ENCODE results near the gene ABL1. TPM values are rescaled to one million over a fixed set of nuclear protein-coding genes. Genes with fewer than 3 reads are reported as not detected.
A peak's percentile ranks its signal among the peaks of the same experiment; 100 is the strongest.

ABL1 gene
- total RNA-seq, 4 donors from 2014 or later = 31.3 to 40.4 (median 34.8) TPM

GRCh38 chr9:130829762-130830161 lies 5.3 kb upstream of the ABL1 start:
- Histone ChIP-seq H3K4me3 (no peak overlapping the region), H3K4me1 (peaks cover 33% of the 10 kb centered on the region)
- WGBS = 70% methylated on average over 1 of the region's 1 CpG

GRCh38 chr9:130830231-130830760 lies 4.8 kb upstream of the ABL1 start:
- DNase-seq (ENCODE audit: low spot score in 2 of 2) = no peak

More at GRCh38 chr9:130829762-130830161, 5.3 kb upstream of the ABL1 start:
- H3K9me3 ChIP-seq = no peaks in the 10 kb centered on the region
- TF ChIP-seq POLR2A (IDR thresholded peaks at IDR 0.05) = no peak
- TF ChIP-seq EP300 (IDR thresholded peaks at IDR 0.05) = no peak
- TF ChIP-seq POLR2AphosphoS5 (IDR thresholded peaks at IDR 0.05) = no peak
- TF ChIP-seq CTCF (IDR thresholded peaks at IDR 0.05) = no peak
- H3K27me3 ChIP-seq = no peaks in the 10 kb centered on the region
- no peaks in the 10 kb centered on the region for H3K36me3 ChIP-seq
- no peak overlapping the region for H3K27ac ChIP-seq
- no peak for DNase-seq (ENCODE audit: low spot score in 2 of 2)

GRCh38 chr9:130831077-130831476 lies 4.0 kb upstream of the ABL1 start:
- no peak overlapping the region for H3K4me3 ChIP-seq
- no peak for DNase-seq (ENCODE audit: low spot score in 2 of 2)
- TF ChIP-seq EP300 (IDR thresholded peaks at IDR 0.05) (no peak), CTCF (IDR thresholded peaks at IDR 0.05) (no peak), POLR2A (IDR thresholded peaks at IDR 0.05) (no peak), POLR2AphosphoS5 (IDR thresholded peaks at IDR 0.05) (no peak)
- no peaks in the 10 kb centered on the region for H3K36me3 ChIP-seq
- H3K9me3 ChIP-seq = no peaks in the 10 kb centered on the region
- no peak overlapping the region for H3K27ac ChIP-seq
- no peaks in the 10 kb centered on the region for H3K27me3 ChIP-seq
- H3K4me1 ChIP-seq = peaks cover 24% of the 10 kb centered on the region

More at GRCh38 chr9:130830231-130830760, 4.8 kb upstream of the ABL1 start:
- H3K4me3 ChIP-seq = no peak overlapping the region
- H3K27me3 ChIP-seq = no peaks in the 10 kb centered on the region
- no peak overlapping the region for H3K27ac ChIP-seq
- TF ChIP-seq POLR2AphosphoS5 (IDR thresholded peaks at IDR 0.05) (no peak), CTCF (IDR thresholded peaks at IDR 0.05) (no peak), POLR2A (IDR thresholded peaks at IDR 0.05) (no peak), EP300 (IDR thresholded peaks at IDR 0.05) (no peak)
- H3K36me3 ChIP-seq = no peaks in the 10 kb centered on the region
- H3K4me1 ChIP-seq = peaks cover 27% of the 10 kb centered on the region
- WGBS = 72% methylated on average over 3 of the region's 3 CpGs
- no peaks in the 10 kb centered on the region for H3K9me3 ChIP-seq

GRCh38 chr9:130833031-130833990 lies 1.7 kb upstream of the ABL1 start:
- no peak for TF ChIP-seq EP300 (IDR thresholded peaks at IDR 0.05)
- 72% methylated on average over 8 of the region's 8 CpGs for WGBS
- no peak overlapping the region for H3K27ac ChIP-seq
- H3K4me3 ChIP-seq = no peak overlapping the region
- no peaks in the 10 kb centered on the region for H3K27me3 ChIP-seq
- no peaks in the 10 kb centered on the region for H3K36me3 ChIP-seq
- H3K4me1 ChIP-seq = peaks cover 34% of the 10 kb centered on the region
- no peak for DNase-seq (ENCODE audit: low spot score in 2 of 2)
- no peaks in the 10 kb centered on the region for H3K9me3 ChIP-seq

GRCh38 chr9:130835441-130836298 lies 616 bp downstream of the ABL1 start:
- TF ChIP-seq POLR2AphosphoS5 (IDR thresholded peaks at IDR 0.05) (no peak), EP300 (IDR thresholded peaks at IDR 0.05) (no peak), POLR2A (IDR thresholded peaks at IDR 0.05) (no peak), CTCF (IDR thresholded peaks at IDR 0.05) (no peak)
- peaks cover 43% of the 10 kb centered on the region for H3K4me1 ChIP-seq
- 4% methylated on average over 43 of the region's 44 CpGs for whole genome bisulfite sequencing
- DNase-seq (ENCODE audit: low spot score in 2 of 2) = peak in 1 of 2 donors; percentile 28
- peak overlapping the region; percentile 93 for H3K27ac ChIP-seq
- no peaks in the 10 kb centered on the region for H3K27me3 ChIP-seq
- no peaks in the 10 kb centered on the region for H3K9me3 ChIP-seq
- H3K4me3 ChIP-seq = peak overlapping the region; percentile 82
- no peaks in the 10 kb centered on the region for H3K36me3 ChIP-seq

All from suprapubic skin (tissue), 4 donors.